HCEC 1CT (cell line): Measurements from ENCODE around the gene ANKRD10.

Source experiments
- DNase-seq: peaks from one replicate; pipeline ENCODE4 v3.0.0-alpha.2; 2017

ANKRD10 gene

DNA sequence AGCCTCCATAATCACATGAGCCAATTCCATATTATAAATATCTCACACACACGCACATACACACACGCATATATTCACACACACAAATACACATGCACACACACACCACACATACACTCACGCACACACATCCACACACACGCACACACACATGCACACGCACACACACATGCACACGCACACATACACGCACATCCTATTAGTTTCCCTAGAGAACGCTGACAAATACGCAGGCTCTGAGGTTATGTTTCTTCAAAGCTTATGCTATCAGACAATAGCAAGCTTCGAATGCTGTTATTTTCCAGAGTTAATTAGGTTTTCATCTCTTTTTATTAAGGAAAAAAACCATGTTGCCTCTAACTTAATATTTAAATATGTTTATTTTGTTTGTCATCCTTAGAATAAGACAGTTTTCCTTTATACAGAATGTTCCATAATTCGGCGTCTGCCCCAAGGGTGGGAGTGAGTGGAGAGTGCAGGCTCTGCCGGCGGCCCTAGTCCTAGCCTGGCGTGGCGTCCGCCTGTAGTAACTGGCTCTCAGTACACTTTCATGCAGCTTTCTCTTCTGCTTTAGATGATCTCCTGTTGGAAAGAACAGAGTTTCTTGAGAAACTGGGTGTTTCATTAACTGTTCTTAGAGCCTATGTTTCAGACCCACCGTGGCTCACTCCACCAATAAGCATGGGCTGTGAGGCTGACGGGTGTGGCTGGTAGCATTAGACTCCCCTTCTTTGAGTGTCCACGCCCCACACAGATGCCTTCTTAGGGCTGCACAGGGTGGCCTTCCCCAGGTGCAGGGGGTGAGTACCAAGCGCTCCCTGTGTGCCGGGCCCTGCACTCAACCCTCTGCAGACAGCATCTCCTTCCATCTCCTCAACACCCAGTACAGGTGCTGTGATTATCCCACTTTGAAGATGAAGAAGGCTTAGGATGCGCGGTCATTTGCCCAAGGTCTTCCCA is 30.4 kb upstream of the ANKRD10 start:
- no peak for DNase-seq

DNA sequence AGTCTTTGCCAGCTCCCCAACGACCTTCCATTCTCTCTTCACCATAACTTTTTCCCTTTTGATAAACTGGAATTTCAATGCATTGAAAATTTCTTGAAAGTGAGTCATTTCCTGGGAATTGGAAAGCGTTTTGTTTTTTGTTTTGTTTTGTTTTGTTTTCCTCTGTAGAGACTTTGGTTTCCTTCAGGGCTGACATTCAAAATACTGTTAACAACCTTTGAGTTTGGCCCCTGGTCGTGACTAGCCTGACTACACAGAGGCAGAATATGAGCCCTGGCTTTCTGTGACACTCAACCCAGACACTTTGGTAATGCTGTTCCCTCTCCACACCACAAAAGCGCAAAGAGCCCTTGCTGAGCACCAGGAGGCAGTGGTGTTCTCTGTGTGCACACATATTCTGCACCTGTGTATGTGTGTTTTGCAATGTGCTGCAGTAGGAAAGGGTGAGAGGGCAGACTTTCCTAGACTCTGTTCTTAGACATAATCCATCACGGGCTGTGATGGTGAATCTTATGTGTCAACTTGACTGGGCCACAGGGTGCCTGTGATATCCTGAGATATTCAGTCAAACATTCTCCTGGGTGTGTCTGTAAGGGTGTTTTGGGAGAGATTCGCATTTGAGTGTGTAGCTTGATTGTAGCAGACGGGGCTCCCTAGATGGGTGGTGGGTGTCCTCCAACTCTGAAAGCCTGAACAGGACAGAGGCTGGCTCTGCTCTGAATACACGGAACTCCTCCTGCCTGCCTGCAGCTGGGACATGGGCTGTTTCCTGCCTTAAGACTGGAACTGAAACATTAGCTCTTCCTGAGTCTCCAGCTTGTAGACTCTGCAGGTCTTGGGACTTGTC is 29.5 kb upstream of the ANKRD10 start:
- peak; percentile 70 for DNase-seq

DNA sequence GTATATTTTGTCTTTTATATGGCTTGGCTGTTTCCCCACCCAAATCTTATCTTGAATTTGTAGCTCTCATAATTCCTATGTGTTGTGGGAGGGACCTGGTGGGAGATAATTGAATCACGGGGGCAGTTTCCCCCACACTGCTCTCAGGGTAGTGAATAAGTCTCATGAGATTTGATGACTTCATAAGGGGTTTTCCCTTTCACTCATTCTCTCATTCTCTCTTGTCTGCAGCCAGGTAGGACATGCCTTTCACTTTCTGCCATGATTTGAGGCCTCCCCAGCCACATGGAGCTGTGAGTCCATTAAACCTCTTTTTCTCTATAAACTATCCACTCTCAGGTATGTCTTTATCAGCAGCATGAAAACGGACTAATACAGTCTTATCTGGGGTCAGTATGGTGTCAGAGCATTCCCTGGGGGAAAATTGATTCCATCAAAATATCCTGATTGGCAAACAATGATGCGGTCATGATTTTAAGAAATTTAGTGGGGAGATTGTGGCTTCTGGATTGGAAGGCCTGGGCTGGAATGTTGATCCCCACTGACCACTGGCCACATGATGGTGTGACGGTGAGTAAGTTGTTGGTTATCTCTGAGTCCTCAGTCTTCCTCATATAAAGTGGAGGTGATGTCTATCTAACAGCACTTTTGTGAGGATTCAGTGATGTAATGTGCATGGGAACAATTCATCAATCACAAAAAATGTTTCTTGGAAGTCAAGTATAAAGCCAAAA is 27.5 kb upstream of the ANKRD10 start:
- DNase-seq = no peak

DNA sequence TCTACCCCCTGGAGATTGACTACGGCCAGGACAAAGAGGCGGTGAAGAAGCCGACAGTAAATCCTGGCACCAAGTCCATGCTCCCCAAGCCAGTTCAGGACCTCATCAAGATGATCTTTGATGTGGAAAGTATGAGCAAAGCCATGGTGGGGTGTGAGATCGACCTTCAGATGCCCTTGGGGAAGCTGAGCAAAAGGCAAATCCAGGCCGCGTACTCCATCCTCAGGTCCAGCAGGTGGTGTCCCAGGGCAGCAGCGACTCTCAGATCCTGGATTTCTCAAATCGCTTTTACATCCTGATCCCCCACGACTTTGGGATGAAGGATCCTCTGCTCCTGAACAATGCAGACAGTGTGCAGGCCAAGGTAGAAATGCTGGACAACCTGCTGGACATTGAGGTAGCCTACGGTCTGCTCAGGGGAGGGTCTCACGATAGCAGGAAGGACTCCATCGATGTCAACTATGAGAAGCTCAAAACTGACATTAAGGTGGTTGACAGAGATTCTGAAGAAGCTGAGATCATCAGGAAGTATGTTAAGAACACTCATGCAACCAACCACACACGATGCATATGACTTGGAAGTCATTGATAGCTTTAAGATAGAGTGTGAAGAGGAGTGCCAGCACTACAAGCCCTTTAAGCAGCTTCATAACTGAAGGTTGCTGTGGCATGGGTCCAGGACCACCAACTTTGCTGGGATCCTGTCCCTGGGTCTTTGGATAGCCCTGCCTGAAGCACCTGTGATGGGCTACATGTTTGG is 24.0 kb upstream of the ANKRD10 start:
- no peak for DNase-seq

GRCh38 chr13:110937511-110938285 is 22.8 kb upstream of the ANKRD10 start:
- DNase-seq = no peak

DNA sequence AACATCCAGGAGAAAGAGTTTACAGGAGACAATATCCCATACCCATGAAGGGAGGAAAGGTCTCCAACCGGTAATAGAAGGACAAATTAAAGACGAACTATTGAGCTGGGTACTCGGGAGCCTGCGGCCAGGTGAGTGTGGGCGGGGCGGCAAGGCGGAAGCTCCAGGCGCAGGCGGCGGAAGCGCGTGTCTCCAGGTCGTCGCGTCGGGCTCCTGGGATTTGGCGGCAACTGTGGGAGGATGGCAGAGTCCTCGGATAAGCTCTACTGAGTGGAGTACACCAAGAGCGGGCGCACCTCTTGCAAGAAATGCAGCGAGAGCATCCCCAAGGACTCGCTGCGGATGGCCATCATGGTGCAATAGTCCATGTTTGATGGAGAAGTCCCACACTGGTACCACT is 21.6 kb upstream of the ANKRD10 start:
- DNase-seq = no peak

DNA sequence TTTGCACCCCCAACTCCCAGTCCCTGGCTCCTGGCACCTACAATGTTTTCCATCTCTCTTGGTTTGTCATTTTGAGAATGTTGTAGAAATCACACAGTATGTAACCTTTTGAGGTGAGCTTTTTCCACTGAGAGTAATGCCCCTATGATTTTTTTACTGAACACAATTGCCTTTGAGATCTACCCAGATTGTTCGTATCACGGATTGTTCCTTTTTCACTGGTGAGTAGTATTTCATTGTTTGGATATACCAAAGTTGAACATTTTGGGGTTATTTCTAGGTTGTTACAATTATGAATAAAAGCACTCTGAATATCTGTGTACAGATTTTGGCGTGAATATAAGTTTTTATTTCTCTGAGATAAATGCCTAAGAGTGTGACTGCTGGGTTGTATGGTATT is 17.7 kb upstream of the ANKRD10 start:
- DNase-seq = no peak

GRCh38 chr13:110929104-110929777 is 14.4 kb upstream of the ANKRD10 start:
- no peak for DNase-seq

DNA sequence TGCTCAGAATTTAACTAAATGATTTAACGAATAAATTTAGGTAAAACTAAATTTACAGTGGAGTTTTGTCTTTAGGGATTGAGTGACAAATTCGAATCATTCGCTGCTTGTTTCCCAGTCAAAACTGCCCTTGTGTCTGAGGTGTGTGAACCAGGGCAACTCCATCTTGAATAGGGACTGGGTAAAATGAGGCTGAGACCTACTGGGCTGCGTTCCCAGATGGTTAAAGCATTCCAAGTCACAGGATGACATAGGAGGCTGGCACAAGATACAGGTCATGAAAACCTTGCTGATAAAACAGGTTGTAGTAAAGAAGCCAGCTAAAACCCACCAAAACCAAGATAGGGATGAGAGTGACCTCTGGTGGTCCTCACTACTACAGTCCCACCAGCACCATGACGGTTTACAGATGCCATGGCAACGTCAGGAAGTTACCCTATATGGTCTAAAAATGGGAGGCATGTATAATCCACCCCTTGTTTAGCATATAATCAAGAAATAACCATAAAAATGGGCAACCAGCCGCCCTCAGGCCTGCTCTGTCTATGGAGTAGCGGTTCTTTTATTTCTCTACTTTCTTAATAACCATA is 10.2 kb upstream of the ANKRD10 start:
- no peak for DNase-seq

GRCh38 chr13:110924639-110924934 is 9.7 kb upstream of the ANKRD10 start:
- DNase-seq = no peak

DNA sequence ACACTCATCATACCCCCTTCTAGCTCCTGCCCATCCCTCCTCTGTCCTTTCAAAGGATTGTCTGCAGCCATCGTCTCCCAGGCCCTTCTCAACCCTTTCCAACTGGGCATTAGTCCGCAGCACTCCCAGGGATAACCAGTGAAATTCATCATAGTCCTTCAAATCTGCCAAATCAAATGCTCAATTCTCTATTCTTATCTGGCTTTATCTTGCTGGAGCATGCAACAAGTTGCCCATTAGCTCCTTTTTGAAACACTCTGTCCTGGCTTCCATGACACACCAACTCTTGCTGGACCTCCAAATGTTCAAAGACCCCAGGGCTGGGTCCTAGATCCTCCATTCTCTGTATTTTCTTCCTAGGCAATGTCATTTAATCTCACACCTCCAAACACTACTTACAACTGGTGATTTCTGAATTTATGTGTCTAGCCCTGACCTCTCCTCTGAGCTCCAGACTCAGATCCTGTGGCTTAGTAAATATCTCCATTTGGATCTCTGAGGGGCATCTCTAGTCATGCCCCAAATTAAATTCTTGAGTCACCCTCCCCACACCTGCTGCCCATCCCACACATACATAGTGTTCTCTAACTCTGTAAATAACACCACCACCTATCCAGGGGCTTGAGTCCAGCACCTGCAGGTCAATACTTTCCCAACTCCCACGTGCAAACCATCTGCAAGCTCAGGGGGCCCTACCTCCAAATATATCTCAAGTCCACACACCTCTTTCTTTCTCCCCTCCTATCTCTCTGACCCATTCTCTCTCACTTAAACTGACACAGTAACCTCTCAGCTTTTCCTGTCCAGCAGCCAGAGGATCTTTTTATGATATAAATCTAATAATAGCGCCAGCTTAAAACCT is 9.1 kb upstream of the ANKRD10 start:
- DNase-seq = no peak

DNA sequence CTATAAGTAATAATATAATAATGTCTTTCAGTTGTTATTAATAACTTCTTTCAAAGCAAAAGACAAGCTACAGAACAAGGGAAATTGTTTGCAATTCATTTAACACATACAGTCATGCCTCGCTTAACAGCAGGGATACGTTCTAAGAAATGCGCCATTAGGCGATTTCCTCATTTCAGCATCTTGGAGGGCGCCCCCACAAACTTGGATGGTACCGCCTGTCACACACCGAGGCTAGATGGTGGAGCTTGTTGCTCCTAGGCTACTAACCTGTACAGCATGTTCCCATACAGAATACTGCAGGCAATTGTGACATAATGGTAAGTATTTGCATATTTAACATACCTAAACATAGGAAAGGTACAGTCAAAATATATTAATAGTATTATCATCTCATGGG is 8.2 kb upstream of the ANKRD10 start:
- DNase-seq = no peak

GRCh38 chr13:110922506-110922905 is 7.6 kb upstream of the ANKRD10 start:
- no peak for DNase-seq

DNA sequence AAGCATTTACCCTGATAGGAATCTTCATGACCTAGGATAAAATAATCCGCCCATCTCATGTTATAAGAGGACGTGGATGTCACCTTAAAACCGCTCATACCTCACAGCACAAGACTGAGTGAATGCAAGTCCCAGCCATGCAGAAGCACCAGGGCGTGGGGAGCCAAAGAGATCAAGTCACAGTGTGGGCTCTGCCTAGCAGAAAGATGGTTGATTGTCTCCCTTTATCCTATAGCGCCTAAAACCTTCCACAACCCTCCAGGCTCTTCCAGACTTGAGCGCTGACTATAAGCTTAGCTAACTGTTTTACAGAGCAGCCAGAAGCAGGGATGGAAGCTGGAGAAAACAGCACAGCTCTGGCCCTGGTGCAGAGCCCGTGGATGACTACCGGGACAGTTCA is 6.8 kb upstream of the ANKRD10 start:
- no peak for DNase-seq

DNA sequence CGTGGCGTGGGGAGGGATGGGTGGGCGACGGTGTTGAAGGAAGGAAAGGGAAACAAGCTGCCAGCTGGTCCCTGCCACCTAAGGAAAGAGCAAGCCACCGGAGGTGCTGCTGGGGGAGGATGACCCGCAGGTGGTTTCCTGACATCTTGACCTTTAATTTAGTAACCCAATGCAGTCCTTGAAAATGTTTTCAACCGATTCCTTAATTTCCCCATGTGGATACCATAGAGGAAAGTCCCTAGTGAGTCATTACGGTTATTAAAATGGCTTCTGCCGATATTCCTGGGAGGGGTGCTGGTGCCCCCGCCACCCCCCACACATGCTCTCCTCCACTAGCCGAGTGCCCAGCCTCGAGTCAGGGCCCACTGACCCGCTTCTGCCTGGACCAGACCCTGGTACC is 6.3 kb upstream of the ANKRD10 start:
- DNase-seq = no peak

DNA sequence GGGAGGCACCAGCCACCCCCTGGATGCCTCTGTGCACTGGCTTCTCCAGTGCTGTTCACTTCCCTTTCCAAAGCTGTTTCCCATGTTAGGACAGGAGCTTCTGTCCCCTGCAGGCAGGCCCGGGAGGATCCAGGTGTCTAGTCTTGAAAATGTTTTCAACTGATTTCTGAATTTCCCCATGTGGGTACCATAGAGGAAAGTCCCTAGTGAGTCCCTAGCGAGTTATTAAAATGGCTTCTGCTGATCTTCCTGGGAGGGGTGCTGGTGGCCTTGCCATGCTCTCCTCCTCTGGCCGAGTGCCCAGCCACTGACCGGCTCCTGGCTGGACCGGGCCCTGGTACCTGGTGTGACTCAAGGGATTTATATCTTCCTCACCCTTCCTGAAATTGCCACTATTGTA is 5.2 kb upstream of the ANKRD10 start:
- DNase-seq = no peak

DNA sequence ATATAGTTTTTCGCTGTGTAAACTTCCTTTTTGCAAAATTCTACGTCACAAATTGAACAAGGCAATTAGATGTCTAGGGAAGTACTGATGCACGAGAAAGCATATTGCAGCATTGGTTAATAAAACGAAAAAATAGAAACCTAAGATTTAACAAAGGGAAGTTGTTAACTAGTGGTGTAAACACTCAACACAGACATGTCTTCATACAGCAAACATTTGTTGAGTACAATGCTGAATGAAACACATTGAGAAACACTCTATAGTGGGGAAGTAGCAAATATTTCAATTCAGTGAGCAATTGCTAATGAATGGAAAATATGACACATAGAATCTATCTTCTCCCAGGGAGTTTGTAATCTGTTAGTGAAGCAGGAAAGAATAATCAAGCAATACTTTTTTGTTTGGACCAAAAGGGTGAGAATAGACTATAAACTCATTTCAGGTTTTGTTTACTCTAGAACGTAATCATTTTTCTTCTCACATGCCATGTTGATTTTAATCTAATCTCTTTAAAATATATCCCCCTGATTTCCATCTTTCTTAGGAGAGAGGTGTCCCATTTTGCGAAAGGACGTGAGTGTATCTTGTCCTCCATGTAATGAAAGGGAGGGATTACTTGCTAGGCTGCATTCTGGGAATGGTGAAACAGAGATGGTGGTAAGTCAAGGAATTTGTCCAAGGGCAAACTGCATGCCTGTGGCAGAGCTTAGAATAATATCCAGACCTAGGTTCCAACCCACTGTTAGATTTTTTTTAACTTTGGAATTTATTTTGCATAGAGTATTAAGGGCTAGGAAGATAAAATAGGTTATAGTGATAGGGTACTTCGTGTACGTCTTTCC is 1.7 kb upstream of the ANKRD10 start:
- peak; percentile 80 for DNase-seq

GRCh38 chr13:110915874-110916206 is 971 bp upstream of the ANKRD10 start:
- DNase-seq = peak; percentile 31
